ENCODE measurements around the gene FAM177B.
A peak's percentile ranks its signal among the peaks of the same experiment; 100 is the strongest.
"Not testable (repeated sequence)": the region's sequence is repeated elsewhere in the genome, so short reads cannot be mapped to it uniquely, and the experiment has no call there.

The FAM177B gene

GRCh38 chr1:222713091-222713961 is 23.7 kb upstream of the FAM177B start:
- H3K27ac Mint-ChIP-seq, result peak overlapping the region; percentile 97 to 99
- H3K4me3 Mint-ChIP-seq, result peak overlapping the region; percentile 94 to 98
- peaks cover 65% of the 10 kb centered on the region for H3K36me3 Mint-ChIP-seq (ENCODE audit: insufficient read depth)
- H3K9me3 Mint-ChIP-seq, result no peaks in the 10 kb centered on the region
- H3K27me3 Mint-ChIP-seq, result no peaks in the 10 kb centered on the region
- H3K4me1 Mint-ChIP-seq (ENCODE audit: low read depth in 2 of 2), result peaks cover 33 to 37% of the 10 kb centered on the region in 2 donors
- DNase-seq (peak; percentile 86 to 88 (median 88)), ATAC-seq (replicated peaks) (peak; percentile 72)

DNA sequence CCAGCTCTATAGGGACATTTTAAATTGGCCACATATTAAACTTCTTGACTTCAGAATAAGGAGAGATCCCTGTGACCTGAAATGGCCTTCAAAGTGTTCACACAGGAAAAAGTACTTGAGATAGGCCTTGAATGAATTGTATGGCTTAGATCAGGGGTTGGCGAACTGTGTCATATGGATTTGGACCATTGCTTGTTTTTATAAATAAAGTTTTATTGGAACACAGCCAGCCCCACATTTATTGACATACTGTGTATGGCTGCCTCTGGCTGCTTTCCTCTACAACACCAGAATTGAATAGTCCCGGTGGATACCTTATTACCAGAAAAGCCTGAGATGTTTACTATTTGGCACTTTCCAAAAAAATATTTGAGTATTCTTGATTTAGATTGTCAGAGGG is 20.6 kb upstream of the FAM177B start:
- H3K4me1 Mint-ChIP-seq (ENCODE audit: low read depth in 2 of 2), result peaks cover 23 to 25% of the 10 kb centered on the region in 2 donors
- DNase-seq (no peak), ATAC-seq (replicated peaks) (no peak)
- peaks cover 87% of the 10 kb centered on the region for H3K36me3 Mint-ChIP-seq (ENCODE audit: insufficient read depth)
- H3K4me3 Mint-ChIP-seq, result no peak overlapping the region
- no peaks in the 10 kb centered on the region for H3K27me3 Mint-ChIP-seq
- no peaks in the 10 kb centered on the region for H3K9me3 Mint-ChIP-seq
- H3K27ac Mint-ChIP-seq, result peak overlapping the region; percentile 71 to 77

DNA sequence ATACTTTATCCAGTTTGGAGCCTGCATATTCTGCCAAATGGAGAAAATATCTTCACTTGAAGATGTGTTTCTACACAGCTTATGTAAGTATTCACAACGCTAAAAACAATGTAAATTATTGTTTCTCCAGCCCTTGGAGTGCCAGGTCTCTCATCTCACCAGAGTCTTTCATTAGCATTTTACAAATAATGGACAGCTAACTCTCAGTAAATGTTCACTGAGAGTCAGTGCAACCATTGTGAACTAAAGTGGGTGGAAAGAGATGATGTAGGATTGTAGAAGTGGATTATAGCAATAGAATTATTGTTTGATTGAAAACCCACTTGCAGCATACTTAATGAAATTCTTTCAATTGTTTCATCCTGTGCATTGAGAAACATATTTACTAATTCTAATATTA is 8.3 kb upstream of the FAM177B start:
- H3K9me3 Mint-ChIP-seq, result no peaks in the 10 kb centered on the region
- peak overlapping the region in 1 of 2 donors; percentile 45 for H3K27ac Mint-ChIP-seq
- no peak overlapping the region for H3K4me3 Mint-ChIP-seq
- no peak for DNase-seq
- H3K4me1 Mint-ChIP-seq (ENCODE audit: low read depth in 2 of 2), result peaks cover 4 to 8% of the 10 kb centered on the region in 2 donors
- H3K36me3 Mint-ChIP-seq (ENCODE audit: insufficient read depth), result peaks cover 97% of the 10 kb centered on the region
- no peaks in the 10 kb centered on the region for H3K27me3 Mint-ChIP-seq
- no peak for ATAC-seq (replicated peaks)

GRCh38 chr1:222730866-222731265 is 6.1 kb upstream of the FAM177B start:
- Mint-ChIP-seq H3K4me3 (no peak overlapping the region), H3K36me3 (ENCODE audit: insufficient read depth) (peaks cover 95% of the 10 kb centered on the region), H3K9me3 (no peaks in the 10 kb centered on the region), H3K27ac (peak overlapping the region in 1 of 2 donors; percentile 24), H3K27me3 (no peaks in the 10 kb centered on the region), H3K4me1 (ENCODE audit: low read depth in 2 of 2) (peaks cover 4 to 8% of the 10 kb centered on the region in 2 donors)
- no peak for ATAC-seq (replicated peaks)
- DNase-seq, result no peak

DNA sequence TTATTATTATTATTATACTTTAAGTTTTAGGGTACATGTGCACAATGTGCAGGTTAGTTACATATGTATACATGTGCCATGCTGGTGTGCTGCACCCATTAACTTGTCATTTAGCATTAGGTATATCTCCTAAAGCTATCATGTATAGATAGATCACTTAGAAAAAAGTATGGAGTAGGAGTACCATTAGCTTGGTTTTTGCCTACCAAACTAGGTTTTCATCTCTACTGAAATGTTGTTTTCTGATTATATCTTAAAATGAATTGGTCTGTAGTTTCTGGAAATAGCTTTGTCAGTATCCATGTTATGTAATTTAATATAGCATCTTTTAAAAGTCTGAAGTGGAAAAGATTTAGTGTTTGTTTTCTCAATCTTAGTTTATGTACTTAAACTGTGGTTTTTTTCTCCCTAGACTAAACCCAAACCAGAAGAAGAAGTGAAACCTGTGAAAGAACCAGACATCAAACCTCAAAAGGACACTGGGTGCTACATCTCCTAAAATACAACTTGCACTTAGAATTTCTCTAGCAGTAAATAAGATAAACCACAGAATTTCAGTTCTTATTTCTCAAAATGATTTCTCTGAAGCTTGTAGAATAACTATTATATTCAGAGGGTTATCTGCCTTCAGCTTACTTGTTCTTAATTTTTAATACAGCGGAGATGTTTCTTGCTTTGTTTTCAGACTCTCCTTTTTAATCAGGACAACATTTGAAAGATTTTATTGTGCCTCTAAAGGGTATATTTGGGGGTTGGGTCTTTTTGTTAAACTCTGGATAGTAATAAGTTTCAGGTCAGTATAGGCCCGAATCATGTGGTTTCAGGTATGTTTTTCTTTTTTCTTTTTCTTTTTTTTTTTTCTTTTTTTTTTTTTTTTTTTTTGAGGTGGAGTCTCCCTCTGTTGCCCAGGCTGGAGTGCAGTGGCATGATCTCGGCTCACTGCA is 4.5 kb upstream of the FAM177B start:
- Mint-ChIP-seq H3K9me3 (no peaks in the 10 kb centered on the region), H3K4me3 (no peak overlapping the region), H3K4me1 (ENCODE audit: low read depth in 2 of 2) (peaks cover 4 to 8% of the 10 kb centered on the region in 2 donors), H3K27me3 (no peaks in the 10 kb centered on the region), H3K36me3 (ENCODE audit: insufficient read depth) (peaks cover 79% of the 10 kb centered on the region), H3K27ac (peak overlapping the region in 1 of 2 donors; percentile 12)
- DNase-seq (no peak), ATAC-seq (replicated peaks) (no peak)

GRCh38 chr1:222734740-222735139 is 2.3 kb upstream of the FAM177B start:
- Mint-ChIP-seq H3K9me3 (no peaks in the 10 kb centered on the region), H3K36me3 (ENCODE audit: insufficient read depth) (peaks cover 57% of the 10 kb centered on the region), H3K27me3 (no peaks in the 10 kb centered on the region), H3K4me1 (ENCODE audit: low read depth in 2 of 2) (peaks cover 4 to 8% of the 10 kb centered on the region in 2 donors), H3K4me3 (no peak overlapping the region), H3K27ac (no peak overlapping the region)
- no peak for ATAC-seq (replicated peaks)
- DNase-seq, result no peak

GRCh38 chr1:222736470-222736869 is 532 bp upstream of the FAM177B start:
- peaks cover 1 to 3% of the 10 kb centered on the region in 2 donors for H3K4me1 Mint-ChIP-seq (ENCODE audit: low read depth in 2 of 2)
- ATAC-seq (replicated peaks) (no peak), DNase-seq (no peak)
- H3K9me3 Mint-ChIP-seq, result no peaks in the 10 kb centered on the region
- no peaks in the 10 kb centered on the region for H3K27me3 Mint-ChIP-seq
- peaks cover 39% of the 10 kb centered on the region for H3K36me3 Mint-ChIP-seq (ENCODE audit: insufficient read depth)
- no peak overlapping the region for H3K4me3 Mint-ChIP-seq
- no peak overlapping the region for H3K27ac Mint-ChIP-seq

GRCh38 chr1:222739465-222739864 is 2.5 kb downstream of the FAM177B start:
- no peak for ATAC-seq (replicated peaks)
- no peak overlapping the region for H3K4me3 Mint-ChIP-seq
- H3K4me1 Mint-ChIP-seq (ENCODE audit: low read depth in 2 of 2), result peaks cover 0 to 1% of the 10 kb centered on the region in 2 donors
- H3K36me3 Mint-ChIP-seq (ENCODE audit: insufficient read depth), result peaks cover 13% of the 10 kb centered on the region
- no peaks in the 10 kb centered on the region for H3K9me3 Mint-ChIP-seq
- DNase-seq, result no peak
- no peaks in the 10 kb centered on the region for H3K27me3 Mint-ChIP-seq
- H3K27ac Mint-ChIP-seq, result no peak overlapping the region

DNA sequence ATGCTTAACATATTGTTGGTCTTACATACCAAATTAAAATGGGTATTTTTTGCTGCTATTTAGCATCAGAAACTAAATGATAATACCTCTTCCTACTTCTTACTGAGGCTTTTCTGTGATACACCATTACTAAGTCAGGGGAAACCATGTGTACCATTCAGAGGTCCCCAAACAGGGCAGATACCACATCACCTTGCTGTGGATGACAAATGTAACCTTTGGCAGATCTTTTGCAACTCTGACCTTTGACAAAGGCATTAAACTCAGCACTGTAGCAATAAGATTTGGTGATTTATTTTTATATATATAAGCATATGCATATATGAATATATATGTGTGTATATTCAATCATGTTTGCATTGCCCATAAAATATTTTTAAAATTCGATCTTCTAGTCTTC is 2.9 kb downstream of the FAM177B start:
- Mint-ChIP-seq H3K4me3 (no peak overlapping the region), H3K27ac (peak overlapping the region in 1 of 2 donors; percentile 9), H3K9me3 (no peaks in the 10 kb centered on the region), H3K27me3 (no peaks in the 10 kb centered on the region), H3K4me1 (ENCODE audit: low read depth in 2 of 2) (peaks cover 0 to 1% of the 10 kb centered on the region in 2 donors), H3K36me3 (ENCODE audit: insufficient read depth) (peaks cover 8% of the 10 kb centered on the region)
- ATAC-seq (replicated peaks), result no peak
- no peak for DNase-seq

DNA sequence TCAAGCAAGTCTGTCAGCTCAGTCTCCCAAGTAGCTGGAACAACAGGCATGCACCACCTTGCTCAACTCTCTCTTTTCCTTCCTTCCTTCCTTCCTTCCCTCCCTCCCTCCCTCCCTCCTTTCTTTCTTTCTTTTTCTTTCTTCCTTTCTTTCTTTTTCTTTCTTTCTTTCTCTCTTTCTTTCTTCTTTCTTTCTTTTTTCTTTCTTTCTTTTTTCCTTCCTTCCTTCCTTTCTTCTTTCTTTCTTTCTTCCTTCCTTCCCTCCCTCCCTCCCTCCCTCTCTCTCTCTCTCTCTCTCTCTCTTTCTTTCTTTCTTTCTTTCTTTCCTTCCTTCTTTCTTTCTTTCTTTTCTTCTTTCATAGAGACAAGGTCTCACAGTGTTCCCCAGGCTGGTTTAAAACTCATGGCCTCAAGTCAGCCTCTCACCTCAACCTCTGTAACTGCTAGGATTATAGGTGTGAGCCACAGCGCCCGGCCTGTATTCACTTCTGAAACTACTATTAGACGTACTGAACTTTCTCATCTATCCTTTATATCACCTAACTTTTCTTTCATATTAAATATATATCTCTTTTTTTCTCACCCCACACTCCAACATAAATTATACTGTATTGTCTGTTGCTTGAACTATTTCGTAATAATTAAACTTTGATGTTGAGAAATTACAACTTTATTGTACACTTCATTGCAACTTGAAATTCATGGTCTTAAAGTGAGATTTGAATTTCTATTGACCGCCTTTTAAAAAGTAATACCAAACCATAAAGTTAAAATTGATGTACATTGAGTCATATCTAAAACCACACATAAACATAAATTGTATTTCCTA is 4.8 kb downstream of the FAM177B start:
- H3K4me1 Mint-ChIP-seq (ENCODE audit: low read depth in 2 of 2); H3K4me3 Mint-ChIP-seq; H3K27me3 Mint-ChIP-seq; ATAC-seq (replicated peaks); H3K27ac Mint-ChIP-seq; H3K36me3 Mint-ChIP-seq (ENCODE audit: insufficient read depth); DNase-seq; H3K9me3 Mint-ChIP-seq: not testable (repeated sequence)

DNA sequence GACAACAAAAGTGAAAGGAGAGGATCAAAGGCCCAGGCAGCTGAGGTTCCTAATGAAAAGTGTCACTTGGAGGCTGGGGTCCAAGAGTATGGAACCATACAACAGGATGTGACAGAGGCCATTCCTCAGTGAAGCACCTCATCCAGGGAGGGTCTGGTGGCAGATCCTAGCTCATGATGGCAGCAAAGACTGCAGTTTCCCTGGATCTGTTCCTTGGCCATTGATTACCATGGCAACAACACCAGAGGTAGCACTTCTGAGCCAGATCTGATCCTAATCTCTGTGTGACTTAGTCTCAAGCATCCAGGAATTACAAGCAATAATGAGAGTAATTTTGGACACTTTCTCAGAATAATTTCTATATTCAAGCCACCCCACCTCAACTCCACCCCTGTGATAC is 12.9 kb downstream of the FAM177B start:
- H3K36me3 Mint-ChIP-seq (ENCODE audit: insufficient read depth), result no peaks in the 10 kb centered on the region
- DNase-seq, result no peak
- no peak for ATAC-seq (replicated peaks)
- peaks cover 15 to 37% of the 10 kb centered on the region in 2 donors for H3K27me3 Mint-ChIP-seq
- H3K27ac Mint-ChIP-seq, result no peak overlapping the region
- no peaks in the 10 kb centered on the region for H3K9me3 Mint-ChIP-seq
- H3K4me1 Mint-ChIP-seq (ENCODE audit: low read depth in 2 of 2), result no peaks in the 10 kb centered on the region
- no peak overlapping the region for H3K4me3 Mint-ChIP-seq

DNA sequence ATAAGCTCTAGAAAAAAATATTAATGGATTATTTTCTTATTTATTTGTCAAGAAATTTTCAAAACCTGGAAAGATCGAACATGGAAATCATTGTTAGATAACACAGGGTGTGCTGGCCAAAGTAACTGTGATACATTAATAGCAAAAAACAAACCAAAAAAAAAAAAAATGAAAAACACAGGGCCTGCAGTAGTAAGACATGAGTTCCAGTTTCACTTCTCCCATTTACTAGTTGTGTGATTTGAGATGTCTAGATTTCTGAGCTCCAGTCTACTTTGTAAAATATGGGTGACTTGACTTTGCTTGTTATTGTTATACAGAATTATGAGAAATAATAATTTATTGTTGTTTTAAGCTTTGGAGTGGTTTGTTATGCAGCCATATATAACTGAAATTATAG is 13.6 kb downstream of the FAM177B start:
- H3K9me3 Mint-ChIP-seq, result no peaks in the 10 kb centered on the region
- ATAC-seq (replicated peaks) (no peak), DNase-seq (no peak)
- H3K4me1 Mint-ChIP-seq (ENCODE audit: low read depth in 2 of 2), result no peaks in the 10 kb centered on the region
- H3K4me3 Mint-ChIP-seq, result no peak overlapping the region
- no peak overlapping the region for H3K27ac Mint-ChIP-seq
- H3K36me3 Mint-ChIP-seq (ENCODE audit: insufficient read depth), result no peaks in the 10 kb centered on the region
- H3K27me3 Mint-ChIP-seq, result peaks cover 15 to 44% of the 10 kb centered on the region in 2 donors

DNA sequence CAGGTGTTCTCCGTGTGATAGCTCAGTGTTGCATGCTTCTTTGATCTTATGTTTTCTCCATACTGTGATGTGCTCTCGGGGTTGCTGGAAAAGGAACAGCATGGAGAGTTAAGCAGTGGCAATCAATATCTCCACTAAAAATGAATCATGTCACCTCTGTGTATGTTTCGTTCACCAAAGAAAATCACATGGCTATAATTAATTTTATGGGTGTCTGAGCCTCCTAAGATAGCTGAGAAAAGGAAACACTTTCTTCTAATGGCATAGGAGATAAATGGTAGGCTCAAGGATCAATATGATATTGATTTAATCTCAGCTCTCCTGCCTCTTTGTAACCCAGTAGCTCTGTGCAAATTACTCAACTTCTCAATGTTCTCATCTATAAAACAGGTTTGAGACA is 14.3 kb downstream of the FAM177B start:
- Mint-ChIP-seq H3K36me3 (ENCODE audit: insufficient read depth) (no peaks in the 10 kb centered on the region), H3K4me1 (ENCODE audit: low read depth in 2 of 2) (no peaks in the 10 kb centered on the region), H3K27ac (no peak overlapping the region), H3K9me3 (no peaks in the 10 kb centered on the region), H3K27me3 (peaks cover 18 to 47% of the 10 kb centered on the region in 2 donors), H3K4me3 (no peak overlapping the region)
- ATAC-seq (replicated peaks) (no peak), DNase-seq (no peak)

Measured in effector memory CD8-positive, alpha-beta T cell (primary cell).